ENCODE data around the gene TMEM191B. TPM values are rescaled to one million over a fixed set of nuclear protein-coding genes. Genes with fewer than 3 reads are reported as not detected.
"Not testable (repeated sequence)": the region's sequence is repeated elsewhere in the genome, so short reads cannot be mapped to it uniquely, and the experiment has no call there.

Gene TMEM191B
- polyA plus RNA-seq, 2 donors: 2.6 to 2.9 TPM

GRCh38 chr22:18554280-18555256 is 27.0 kb downstream of the TMEM191B start:
- H3K27me3 ChIP-seq (ENCODE audit: control insufficient read depth in 1 of 2, insufficient read depth in 2 of 2, low read length in 2 of 2); H3K4me1 ChIP-seq (ENCODE audit: control insufficient read depth in 2 of 2, insufficient read depth in 2 of 2, low read length in 1 of 2); H3K36me3 ChIP-seq (ENCODE audit: control insufficient read depth in 2 of 2, insufficient read depth in 2 of 2, low read length in 1 of 2); H3K27ac ChIP-seq (ENCODE audit: low read depth in 2 of 2, low read length in 1 of 2); H3K9me3 ChIP-seq (ENCODE audit: control insufficient read depth in 2 of 2, insufficient read depth in 1 of 2, low read depth in 1 of 2, low read length in 1 of 2); H3K4me3 ChIP-seq (ENCODE audit: low read depth in 1 of 2, low read length in 2 of 2): not testable (repeated sequence)
- no CpG with 5 or more reads among the region's 22 CpGs for WGBS, 2 donors

GRCh38 chr22:18558516-18558915 is 30.9 kb downstream of the TMEM191B start:
- H3K9me3 ChIP-seq (ENCODE audit: control insufficient read depth in 2 of 2, insufficient read depth in 1 of 2, low read depth in 1 of 2, low read length in 1 of 2); H3K4me1 ChIP-seq (ENCODE audit: control insufficient read depth in 2 of 2, insufficient read depth in 2 of 2, low read length in 1 of 2); H3K27ac ChIP-seq (ENCODE audit: low read depth in 2 of 2, low read length in 1 of 2); H3K36me3 ChIP-seq (ENCODE audit: control insufficient read depth in 2 of 2, insufficient read depth in 2 of 2, low read length in 1 of 2); H3K27me3 ChIP-seq (ENCODE audit: control insufficient read depth in 1 of 2, insufficient read depth in 2 of 2, low read length in 2 of 2); H3K4me3 ChIP-seq (ENCODE audit: low read depth in 1 of 2, low read length in 2 of 2): not testable (repeated sequence)
- WGBS, 2 donors: no CpG with 5 or more reads among the region's 4 CpGs

- not testable (repeated sequence) for H3K36me3 ChIP-seq (ENCODE audit: control insufficient read depth in 2 of 2, insufficient read depth in 2 of 2, low read length in 1 of 2); H3K4me3 ChIP-seq (ENCODE audit: low read depth in 1 of 2, low read length in 2 of 2); H3K4me1 ChIP-seq (ENCODE audit: control insufficient read depth in 2 of 2, insufficient read depth in 2 of 2, low read length in 1 of 2); H3K27ac ChIP-seq (ENCODE audit: low read depth in 2 of 2, low read length in 1 of 2); H3K9me3 ChIP-seq (ENCODE audit: control insufficient read depth in 2 of 2, insufficient read depth in 1 of 2, low read depth in 1 of 2, low read length in 1 of 2); H3K27me3 ChIP-seq (ENCODE audit: control insufficient read depth in 1 of 2, insufficient read depth in 2 of 2, low read length in 2 of 2)
- WGBS, 2 donors: no CpG with 5 or more reads among the region's 6 CpGs
These were observed 31.3 kb downstream of the TMEM191B start for GRCh38 chr22:18558939-18559338.

- H3K27me3 ChIP-seq (ENCODE audit: control insufficient read depth in 1 of 2, insufficient read depth in 2 of 2, low read length in 2 of 2); H3K4me3 ChIP-seq (ENCODE audit: low read depth in 1 of 2, low read length in 2 of 2); H3K36me3 ChIP-seq (ENCODE audit: control insufficient read depth in 2 of 2, insufficient read depth in 2 of 2, low read length in 1 of 2); H3K27ac ChIP-seq (ENCODE audit: low read depth in 2 of 2, low read length in 1 of 2); H3K4me1 ChIP-seq (ENCODE audit: control insufficient read depth in 2 of 2, insufficient read depth in 2 of 2, low read length in 1 of 2); H3K9me3 ChIP-seq (ENCODE audit: control insufficient read depth in 2 of 2, insufficient read depth in 1 of 2, low read depth in 1 of 2, low read length in 1 of 2): not testable (repeated sequence)
- no CpG with 5 or more reads among the region's 16 CpGs for WGBS, 2 donors
These were observed 32.7 kb downstream of the TMEM191B start for GRCh38 chr22:18560099-18560974.

- not testable (repeated sequence) for H3K9me3 ChIP-seq (ENCODE audit: control insufficient read depth in 2 of 2, insufficient read depth in 1 of 2, low read depth in 1 of 2, low read length in 1 of 2); H3K4me3 ChIP-seq (ENCODE audit: low read depth in 1 of 2, low read length in 2 of 2); H3K4me1 ChIP-seq (ENCODE audit: control insufficient read depth in 2 of 2, insufficient read depth in 2 of 2, low read length in 1 of 2); H3K36me3 ChIP-seq (ENCODE audit: control insufficient read depth in 2 of 2, insufficient read depth in 2 of 2, low read length in 1 of 2); H3K27ac ChIP-seq (ENCODE audit: low read depth in 2 of 2, low read length in 1 of 2); H3K27me3 ChIP-seq (ENCODE audit: control insufficient read depth in 1 of 2, insufficient read depth in 2 of 2, low read length in 2 of 2)
- WGBS, 2 donors: 61% methylated on average over 2 of the region's 16 CpGs; no CpG with 5 or more reads in 1 of the 2 donors
These were observed 43.1 kb downstream of the TMEM191B start for GRCh38 chr22:18570509-18571246.

- H3K27ac ChIP-seq (ENCODE audit: low read depth in 2 of 2, low read length in 1 of 2); H3K27me3 ChIP-seq (ENCODE audit: control insufficient read depth in 1 of 2, insufficient read depth in 2 of 2, low read length in 2 of 2); H3K9me3 ChIP-seq (ENCODE audit: control insufficient read depth in 2 of 2, insufficient read depth in 1 of 2, low read depth in 1 of 2, low read length in 1 of 2); H3K4me3 ChIP-seq (ENCODE audit: low read depth in 1 of 2, low read length in 2 of 2); H3K36me3 ChIP-seq (ENCODE audit: control insufficient read depth in 2 of 2, insufficient read depth in 2 of 2, low read length in 1 of 2); H3K4me1 ChIP-seq (ENCODE audit: control insufficient read depth in 2 of 2, insufficient read depth in 2 of 2, low read length in 1 of 2): not testable (repeated sequence)
- WGBS, 2 donors: 57 to 59% methylated on average over 6 to 7 of the region's 10 CpGs
These were observed 46.0 kb downstream of the TMEM191B start for GRCh38 chr22:18573483-18574164.

- H3K27ac ChIP-seq (ENCODE audit: low read depth in 2 of 2, low read length in 1 of 2); H3K9me3 ChIP-seq (ENCODE audit: control insufficient read depth in 2 of 2, insufficient read depth in 1 of 2, low read depth in 1 of 2, low read length in 1 of 2); H3K4me3 ChIP-seq (ENCODE audit: low read depth in 1 of 2, low read length in 2 of 2); H3K4me1 ChIP-seq (ENCODE audit: control insufficient read depth in 2 of 2, insufficient read depth in 2 of 2, low read length in 1 of 2); H3K27me3 ChIP-seq (ENCODE audit: control insufficient read depth in 1 of 2, insufficient read depth in 2 of 2, low read length in 2 of 2); H3K36me3 ChIP-seq (ENCODE audit: control insufficient read depth in 2 of 2, insufficient read depth in 2 of 2, low read length in 1 of 2): not testable (repeated sequence)
- WGBS, 2 donors: no CpG with 5 or more reads among the region's 13 CpGs
These were observed 47.0 kb downstream of the TMEM191B start for GRCh38 chr22:18574555-18574954.

- H3K4me1 ChIP-seq (ENCODE audit: control insufficient read depth in 2 of 2, insufficient read depth in 2 of 2, low read length in 1 of 2); H3K27ac ChIP-seq (ENCODE audit: low read depth in 2 of 2, low read length in 1 of 2): not testable (repeated sequence)
- no CpG with 5 or more reads among the region's 9 CpGs for WGBS, 2 donors
These were observed 48.1 kb downstream of the TMEM191B start for GRCh38 chr22:18575686-18576085.

More at GRCh38 chr22:18575686-18576085, 48.1 kb downstream of the TMEM191B start:
- H3K4me3 ChIP-seq (ENCODE audit: low read depth in 1 of 2, low read length in 2 of 2); H3K9me3 ChIP-seq (ENCODE audit: control insufficient read depth in 2 of 2, insufficient read depth in 1 of 2, low read depth in 1 of 2, low read length in 1 of 2); H3K36me3 ChIP-seq (ENCODE audit: control insufficient read depth in 2 of 2, insufficient read depth in 2 of 2, low read length in 1 of 2); H3K27me3 ChIP-seq (ENCODE audit: control insufficient read depth in 1 of 2, insufficient read depth in 2 of 2, low read length in 2 of 2): not testable (repeated sequence)
